Upper lobe of right lung (tissue), 1 donor: Measurements from ENCODE around the gene THSD4. TPM values are rescaled to one million over a fixed set of nuclear protein-coding genes. Genes with fewer than 3 reads are reported as not detected.
A peak's percentile ranks its signal among the peaks of the same experiment; 100 is the strongest.

ENCODE experiments used
- ATAC-seq: fragments of 200-7000 bp; cut with Tn5 transposase; one replicate; pipeline ENCODE4 v1.9.1; 2020; ENCODE audit warnings: mild to moderate bottlenecking, moderate library complexity
- DNase-seq: peaks from one replicate; pipeline ENCODE4 v3.0.0-alpha.2; 2020
- H3K27ac ChIP-seq: fragments of 200-600 bp; one replicate; pipeline ENCODE4 v1.8.0; 2022
- H3K27me3 ChIP-seq: fragments of 200-600 bp; one replicate; pipeline ENCODE4 v1.8.0; 2022; ENCODE audit warnings: mild to moderate bottlenecking
- H3K36me3 ChIP-seq: fragments of 200-600 bp; one replicate; pipeline ENCODE4 v1.8.0; 2022
- H3K4me1 ChIP-seq: fragments of 200-600 bp; one replicate; pipeline ENCODE4 v1.8.0; 2022
- H3K4me3 ChIP-seq: fragments of 200-600 bp; one replicate; pipeline ENCODE4 v1.8.0; 2022; ENCODE audit warnings: mild to moderate bottlenecking
- H3K9me3 ChIP-seq: fragments of 200-600 bp; one replicate; pipeline ENCODE4 v1.8.0; 2022
- intact Hi-C: fragments of 100-400 bp; cut with DNase I; formaldehyde crosslinking; loops from one replicate; pipeline ENCODE4 v1.11.0; 2022
- total RNA-seq: library from RNA; stranded (reverse); fragmentation: NEBNext Ultra II Directional; extraction: Animal tissue kit (Norgen Biotek cat#: 25700); gene quantifications from one replicate; pipeline ENCODE4 v1.2.1, GENCODE V29; 2021
- TF ChIP-seq, protein P1 (sequence below): fragments of 200-600 bp; IDR thresholded peaks from one replicate; pipeline ENCODE4 v1.8.0; 2022; ENCODE audit warnings: antibody characterized with exemption
- donor health status: DM: no; HTN: yes; CAD: no; lungs with severe emphysema.

The THSD4 gene
- total RNA-seq, 1 donor from 2014 or later: 25.6 TPM

DNA sequence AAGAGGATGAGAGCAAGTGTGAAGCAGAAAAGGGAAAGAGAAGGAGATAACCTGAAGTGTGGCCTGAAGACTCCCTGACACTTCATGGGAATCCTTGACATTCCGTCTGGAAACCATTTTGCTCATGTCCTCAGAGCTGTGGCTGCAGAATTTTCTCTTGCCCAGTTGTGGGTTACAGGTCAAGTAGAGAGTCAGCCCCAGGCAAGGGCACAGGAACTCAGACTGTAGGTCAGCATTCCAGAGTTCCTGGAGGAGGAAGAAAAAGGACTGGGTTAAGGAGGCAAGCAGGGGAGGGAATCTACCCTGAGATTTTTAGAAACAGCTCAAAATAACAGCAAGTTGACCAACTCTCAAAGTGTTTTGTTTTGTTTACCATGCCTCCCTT is 4.1 kb upstream of the THSD4 start:
- Histone ChIP-seq H3K27ac (no peak overlapping the region), H3K36me3 (no peaks in the 10 kb centered on the region), H3K27me3 (no peaks in the 10 kb centered on the region), H3K9me3 (no peaks in the 10 kb centered on the region), H3K4me3 (no peak overlapping the region), H3K4me1 (no peaks in the 10 kb centered on the region)
- TF ChIP-seq, protein P1, sequence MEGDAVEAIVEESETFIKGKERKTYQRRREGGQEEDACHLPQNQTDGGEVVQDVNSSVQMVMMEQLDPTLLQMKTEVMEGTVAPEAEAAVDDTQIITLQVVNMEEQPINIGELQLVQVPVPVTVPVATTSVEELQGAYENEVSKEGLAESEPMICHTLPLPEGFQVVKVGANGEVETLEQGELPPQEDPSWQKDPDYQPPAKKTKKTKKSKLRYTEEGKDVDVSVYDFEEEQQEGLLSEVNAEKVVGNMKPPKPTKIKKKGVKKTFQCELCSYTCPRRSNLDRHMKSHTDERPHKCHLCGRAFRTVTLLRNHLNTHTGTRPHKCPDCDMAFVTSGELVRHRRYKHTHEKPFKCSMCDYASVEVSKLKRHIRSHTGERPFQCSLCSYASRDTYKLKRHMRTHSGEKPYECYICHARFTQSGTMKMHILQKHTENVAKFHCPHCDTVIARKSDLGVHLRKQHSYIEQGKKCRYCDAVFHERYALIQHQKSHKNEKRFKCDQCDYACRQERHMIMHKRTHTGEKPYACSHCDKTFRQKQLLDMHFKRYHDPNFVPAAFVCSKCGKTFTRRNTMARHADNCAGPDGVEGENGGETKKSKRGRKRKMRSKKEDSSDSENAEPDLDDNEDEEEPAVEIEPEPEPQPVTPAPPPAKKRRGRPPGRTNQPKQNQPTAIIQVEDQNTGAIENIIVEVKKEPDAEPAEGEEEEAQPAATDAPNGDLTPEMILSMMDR: no peak
- intact Hi-C loops: loop anchor here (10.0 kb wide), 1 partner anchor 344 kb away; no protein-coding TSS in a partner anchor
- ATAC-seq (no peak), DNase-seq (no peak)

GRCh38 chr15:71111950-71112349 is 3.3 kb upstream of the THSD4 start:
- Histone ChIP-seq H3K4me1 (no peaks in the 10 kb centered on the region), H3K27me3 (no peaks in the 10 kb centered on the region), H3K9me3 (no peaks in the 10 kb centered on the region), H3K4me3 (no peak overlapping the region), H3K36me3 (no peaks in the 10 kb centered on the region), H3K27ac (no peak overlapping the region)
- TF ChIP-seq, protein P1: no peak
- ATAC-seq: no peak
- no peak for DNase-seq
- intact Hi-C loops: loop anchor here (10.0 kb wide), 1 partner anchor 343 kb away; no protein-coding TSS in a partner anchor

- Histone ChIP-seq H3K9me3 (no peaks in the 10 kb centered on the region), H3K27ac (no peak overlapping the region), H3K4me1 (no peaks in the 10 kb centered on the region), H3K4me3 (no peak overlapping the region), H3K36me3 (no peaks in the 10 kb centered on the region), H3K27me3 (no peaks in the 10 kb centered on the region)
- ATAC-seq (no peak), DNase-seq (no peak)
- TF ChIP-seq, protein P1: no peak
- intact Hi-C loops: loop anchor here (10.0 kb wide), 1 partner anchor 342 kb away; no protein-coding TSS in a partner anchor
Observed at GRCh38 chr15:71112429-71112828, 2.8 kb upstream of the THSD4 start.

DNA sequence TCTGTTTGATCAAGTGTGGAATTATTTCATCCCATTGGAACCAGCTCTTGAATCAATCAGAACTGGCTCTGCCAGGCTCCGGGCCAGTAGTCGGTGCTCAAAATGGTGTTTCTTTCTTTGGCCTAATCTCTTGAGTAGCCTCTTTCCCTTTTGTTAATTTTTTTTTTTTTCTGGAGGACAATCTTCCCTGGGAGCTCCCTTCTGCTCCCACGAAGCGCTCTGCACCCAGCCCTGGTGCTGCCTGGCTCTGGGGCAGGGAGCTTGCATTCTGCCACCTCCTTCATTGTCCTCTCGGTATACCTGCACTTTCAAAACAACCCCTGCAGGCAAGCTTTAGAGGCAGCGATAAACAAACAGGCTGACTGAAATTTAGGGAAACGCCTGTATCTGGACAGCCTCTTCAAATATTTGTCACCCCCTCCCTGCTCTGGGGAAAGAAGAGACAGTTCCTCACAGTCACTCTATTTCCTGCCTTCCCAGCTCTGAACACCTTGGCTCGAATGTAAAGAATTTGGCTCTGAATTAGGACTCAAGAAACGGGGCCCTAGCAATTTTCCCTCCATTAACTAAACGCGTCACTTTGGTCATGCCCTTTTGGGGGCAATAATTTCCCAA is 1.1 kb upstream of the THSD4 start:
- Histone ChIP-seq H3K4me1 (no peaks in the 10 kb centered on the region), H3K4me3 (no peak overlapping the region), H3K27me3 (no peaks in the 10 kb centered on the region), H3K27ac (peak overlapping the region; percentile 65), H3K36me3 (no peaks in the 10 kb centered on the region), H3K9me3 (no peaks in the 10 kb centered on the region)
- intact Hi-C loops: loop anchor here (10.0 kb wide), 1 partner anchor 341 kb away; no protein-coding TSS in a partner anchor
- DNase-seq: no peak
- TF ChIP-seq, protein P1: no peak
- ATAC-seq: peak; percentile 12

DNA sequence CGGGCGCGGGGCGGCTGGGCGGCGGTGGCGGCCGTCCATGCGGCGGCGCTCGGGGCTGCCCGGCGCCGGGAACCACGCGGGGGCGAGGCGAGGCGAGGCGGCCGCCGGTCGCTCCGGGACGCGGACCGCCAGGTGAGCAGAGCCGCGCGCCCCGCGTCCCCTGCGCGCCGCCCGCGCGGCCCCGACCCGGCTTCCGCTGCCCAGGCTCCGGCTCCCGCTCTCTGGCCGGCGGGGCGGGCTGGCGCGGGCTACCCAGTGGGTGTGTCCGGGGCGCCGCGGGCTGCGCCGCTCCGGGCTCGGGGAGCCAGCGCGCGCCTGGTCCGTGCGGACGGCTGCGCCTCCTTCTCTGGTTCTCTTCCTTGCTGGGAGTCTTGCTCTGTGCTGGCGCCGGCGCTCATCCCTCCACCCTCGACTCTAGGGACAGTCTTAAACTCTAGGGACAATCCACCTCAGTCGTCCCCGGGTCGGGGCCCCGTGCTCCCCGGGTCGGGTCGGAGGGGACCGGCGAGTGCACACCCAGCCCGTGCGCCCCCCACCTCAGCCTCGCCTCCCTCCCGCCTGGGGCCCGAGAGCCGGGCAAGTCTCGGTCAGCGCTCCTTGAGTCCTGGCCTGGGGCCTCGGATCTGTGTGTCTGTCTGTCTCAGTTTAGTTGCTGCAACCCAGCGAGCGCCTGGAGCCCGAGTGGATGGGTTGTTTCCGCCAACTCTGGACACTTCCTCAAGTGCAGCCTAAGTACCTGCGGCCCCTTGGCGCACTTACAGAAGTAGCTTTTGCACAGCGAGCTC is 488 bp downstream of the THSD4 start:
- Histone ChIP-seq H3K27me3 (no peaks in the 10 kb centered on the region), H3K4me3 (peak overlapping the region; percentile 64), H3K9me3 (no peaks in the 10 kb centered on the region), H3K36me3 (no peaks in the 10 kb centered on the region), H3K27ac (peak overlapping the region; percentile 78), H3K4me1 (no peaks in the 10 kb centered on the region)
- DNase-seq (peak; percentile 85), ATAC-seq (peak; percentile 45)
- intact Hi-C loops: loop anchor here (10.0 kb wide), 1 partner anchor 339 kb away; no protein-coding TSS in a partner anchor
- TF ChIP-seq, protein P1: no peak
